ENCODE measurements around the gene VWA8. TPM values are rescaled to one million over a fixed set of nuclear protein-coding genes. Genes with fewer than 3 reads are reported as not detected.

The VWA8 gene
- total RNA-seq, 1 donor from 2014 or later = 19.6 TPM

- H3K27ac Mint-ChIP-seq = no peak overlapping the region
- no peak overlapping the region for H3K4me3 Mint-ChIP-seq
- no peak for DNase-seq (ENCODE audit: extremely low spot score, unreplicated experiment)
- peaks cover 6% of the 10 kb centered on the region for H3K9me3 Mint-ChIP-seq
- H3K4me1 Mint-ChIP-seq (ENCODE audit: unreplicated experiment) = no peaks in the 10 kb centered on the region
- H3K36me3 Mint-ChIP-seq = no peaks in the 10 kb centered on the region
- H3K27me3 Mint-ChIP-seq = no peaks in the 10 kb centered on the region
- no peak for TF ChIP-seq CTCF (conservative IDR thresholded peaks at IDR 0.05)
These were observed 440.8 kb downstream of the VWA8 start for GRCh38 chr13:41520016-41520659.

Small RNA genes lying within 50 kb of the gene (microRNA-seq; reads per million reads assigned to microRNA genes)
- gene MIR5006 = 0.83 reads per million

Other genes with a start within 250 kb of the VWA8 start
- gene DGKH, start 87.5 kb upstream of the VWA8 start, total RNA-seq (ENCODE audit: low replicate concordance) = 4.1 and 9.6 TPM in 2 replicates

Measured in type B pancreatic cell (in vitro differentiated cells).